Loucy (cell line): ENCODE measurements around the gene RGS19.

ENCODE experiments used
- H2AFZ ChIP-seq: fragments of 200-600 bp; sonication (generic); 2 replicates; pipeline ENCODE4 v1.6.0; 2016; ENCODE audit warnings: antibody characterized with exemption, mild to moderate bottlenecking, low read length, moderate library complexity
- H3F3A ChIP-seq: fragments of 200-600 bp; 2 replicates; pipeline ENCODE4 v1.6.0; 2016; ENCODE audit warnings: antibody characterized with exemption, low read depth, mild to moderate bottlenecking
- H3K27me3 ChIP-seq: fragments of 200-600 bp; sonication (generic); 2 replicates; pipeline ENCODE4 v1.6.1; 2014; ENCODE audit warnings: low read length, mild to moderate bottlenecking; ENCODE audit not compliant: insufficient read depth, poor library complexity, severe bottlenecking
- H3K36me3 ChIP-seq: fragments of 200-600 bp; sonication (generic); 2 replicates; pipeline ENCODE4 v1.6.1; 2016; ENCODE audit warnings: low read length; ENCODE audit not compliant: insufficient read depth
- H3K4me1 ChIP-seq: fragments of 200-600 bp; sonication (generic); 2 replicates; pipeline ENCODE4 v1.5.1; 2014; ENCODE audit warnings: low read length, mild to moderate bottlenecking; ENCODE audit not compliant: insufficient read depth, poor library complexity, severe bottlenecking
- H3K4me2 ChIP-seq: fragments of 200-600 bp; sonication (generic); 2 replicates; pipeline ENCODE4 v1.6.0; 2014; ENCODE audit warnings: antibody characterized with exemption, low read length, low read depth, mild to moderate bottlenecking; ENCODE audit not compliant: poor library complexity, severe bottlenecking
- H3K4me3 ChIP-seq: fragments of 200-600 bp; sonication (generic); 2 replicates; pipeline ENCODE4 v1.5.1; 2014; ENCODE audit warnings: low read length, mild to moderate bottlenecking, mixed read lengths; ENCODE audit not compliant: poor library complexity, severe bottlenecking
- H3K79me2 ChIP-seq: fragments of 200-600 bp; sonication (generic); 2 replicates; pipeline ENCODE4 v1.6.1; 2014; ENCODE audit warnings: low read length; ENCODE audit not compliant: insufficient read depth
- H3K9ac ChIP-seq: fragments of 200-600 bp; sonication (generic); 2 replicates; pipeline ENCODE4 v1.6.0; 2014; ENCODE audit warnings: mild to moderate bottlenecking, low read depth, low read length, moderate library complexity; ENCODE audit not compliant: poor library complexity, severe bottlenecking
- H3K9me2 ChIP-seq: fragments of 200-600 bp; sonication (generic); replicated peaks from 2 replicates; pipeline ENCODE4 v1.6.1; 2016; ENCODE audit warnings: low read depth, low read length, mixed read lengths
- H3K9me3 ChIP-seq: fragments of 200-600 bp; sonication (generic); 2 replicates; pipeline ENCODE4 v1.6.1; 2014; ENCODE audit warnings: mild to moderate bottlenecking, antibody characterized with exemption, low read length, low read depth; ENCODE audit not compliant: insufficient read depth
- H4K20me1 ChIP-seq: fragments of 200-600 bp; sonication (generic); 2 replicates; pipeline ENCODE4 v1.6.0; 2014; ENCODE audit warnings: antibody characterized with exemption, low read length, mild to moderate bottlenecking; ENCODE audit not compliant: insufficient read depth, poor library complexity, severe bottlenecking
- CTCF ChIP-seq: fragments of 200-600 bp; sonication (generic); conservative IDR thresholded peaks from 2 replicates; pipeline ENCODE4 v1.5.1; 2014; ENCODE audit warnings: mild to moderate bottlenecking, antibody characterized with exemption, low read length
- EZH2phosphoT487 ChIP-seq: fragments of 200-600 bp; IDR thresholded peaks from 2 replicates; pipeline ENCODE4 v1.6.1; 2018; ENCODE audit warnings: antibody characterized with exemption, mild to moderate bottlenecking, moderate library complexity, borderline replicate concordance

RGS19 gene

GRCh38 chr20:64037199-64037497, 42.2 kb downstream of the RGS19 start:
- no peak overlapping the region for H3K4me3 ChIP-seq
- no peaks in the 10 kb centered on the region for H4K20me1 ChIP-seq
- H3K79me2 ChIP-seq = no peaks in the 10 kb centered on the region
- H3K9ac ChIP-seq = peak overlapping the region; percentile 44
- no peaks in the 10 kb centered on the region for H3K27me3 ChIP-seq
- H3K36me3 ChIP-seq = peaks cover 8% of the 10 kb centered on the region; the same call in 1 of the 2 replicates
- peaks cover 56% of the 10 kb centered on the region for H3K4me1 ChIP-seq
- H3K9me2 ChIP-seq = no peaks in the 10 kb centered on the region
- H3F3A ChIP-seq = peaks cover 4% of the 10 kb centered on the region; the same call in 1 of the 2 replicates
- no peak for TF ChIP-seq EZH2phosphoT487
- no peak for TF ChIP-seq CTCF
- H3K4me2 ChIP-seq = peak overlapping the region; percentile 83
- H3K9me3 ChIP-seq = no peaks in the 10 kb centered on the region
- H2AFZ ChIP-seq = no peak overlapping the region

GRCh38 chr20:64036346-64037198, 42.7 kb downstream of the RGS19 start:
- no peaks in the 10 kb centered on the region for H3K27me3 ChIP-seq
- peaks cover 50% of the 10 kb centered on the region for H3K4me1 ChIP-seq
- H3K79me2 ChIP-seq = no peaks in the 10 kb centered on the region
- H3K4me3 ChIP-seq = no peak overlapping the region
- peak overlapping the region; percentile 44 for H3K9ac ChIP-seq
- H3K9me3 ChIP-seq = no peaks in the 10 kb centered on the region
- no peaks in the 10 kb centered on the region for H4K20me1 ChIP-seq
- H3K9me2 ChIP-seq = no peaks in the 10 kb centered on the region
- H2AFZ ChIP-seq = no peak overlapping the region
- peak overlapping the region; percentile 83 for H3K4me2 ChIP-seq
- H3F3A ChIP-seq = peaks cover 4% of the 10 kb centered on the region; the same call in 1 of the 2 replicates
- peaks cover 14% of the 10 kb centered on the region; the same call in 1 of the 2 replicates for H3K36me3 ChIP-seq
- TF ChIP-seq EZH2phosphoT487 = no peak
- TF ChIP-seq CTCF = no peak

- Histone ChIP-seq H3K4me3 (no peak within 1 kb of the TSS), H3K79me2 (no peaks in the 10 kb centered on the region), H2AFZ (no peak within 1 kb of the TSS), H3K4me1 (peaks cover 49% of the 10 kb centered on the region), H3K36me3 (peaks cover 17% of the 10 kb centered on the region; the same call in 1 of the 2 replicates), H3K9ac (peak within 1 kb of the TSS; percentile 44), H3K4me2 (peak within 1 kb of the TSS; percentile 83), H3K9me2 (no peaks in the 10 kb centered on the region), H3F3A (peaks cover 4% of the 10 kb centered on the region; the same call in 1 of the 2 replicates), H3K27me3 (no peaks in the 10 kb centered on the region), H3K9me3 (no peaks in the 10 kb centered on the region), H4K20me1 (no peaks in the 10 kb centered on the region)
- TF ChIP-seq CTCF = no peak
- no peak for TF ChIP-seq EZH2phosphoT487
Measured at GRCh38 chr20:64035933-64036345, 43.4 kb downstream of the RGS19 start, which contains the start of gene C20orf204. Gene C20orf204 (plus strand): TSS chr20:64036182. CDS start chr20:64036324, 142 bp downstream.
